ENCODE measurements around the gene KDF1.
"Not testable (repeated sequence)": the region's sequence is repeated elsewhere in the genome, so short reads cannot be mapped to it uniquely, and the experiment has no call there.

Gene KDF1

DNA sequence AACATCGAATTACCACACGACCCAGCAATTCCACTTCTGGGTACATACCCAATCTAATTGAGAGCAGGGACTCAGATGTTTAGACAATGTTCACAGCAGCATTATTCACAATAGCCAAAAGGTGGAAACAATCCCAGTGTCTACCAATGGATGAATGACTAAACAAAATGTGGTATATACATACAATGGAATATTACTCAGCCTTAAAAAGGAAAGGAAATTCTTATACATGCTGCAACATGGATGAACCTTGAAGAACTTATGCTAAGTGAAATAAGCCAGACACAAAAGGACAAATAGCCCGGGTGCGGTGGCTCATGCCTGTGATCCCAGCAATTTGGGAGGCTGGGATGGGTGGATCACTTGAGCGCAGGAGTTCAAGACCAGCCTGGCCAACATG is 6.9 kb downstream of the KDF1 start:
- no peak for DNase-seq

DNA sequence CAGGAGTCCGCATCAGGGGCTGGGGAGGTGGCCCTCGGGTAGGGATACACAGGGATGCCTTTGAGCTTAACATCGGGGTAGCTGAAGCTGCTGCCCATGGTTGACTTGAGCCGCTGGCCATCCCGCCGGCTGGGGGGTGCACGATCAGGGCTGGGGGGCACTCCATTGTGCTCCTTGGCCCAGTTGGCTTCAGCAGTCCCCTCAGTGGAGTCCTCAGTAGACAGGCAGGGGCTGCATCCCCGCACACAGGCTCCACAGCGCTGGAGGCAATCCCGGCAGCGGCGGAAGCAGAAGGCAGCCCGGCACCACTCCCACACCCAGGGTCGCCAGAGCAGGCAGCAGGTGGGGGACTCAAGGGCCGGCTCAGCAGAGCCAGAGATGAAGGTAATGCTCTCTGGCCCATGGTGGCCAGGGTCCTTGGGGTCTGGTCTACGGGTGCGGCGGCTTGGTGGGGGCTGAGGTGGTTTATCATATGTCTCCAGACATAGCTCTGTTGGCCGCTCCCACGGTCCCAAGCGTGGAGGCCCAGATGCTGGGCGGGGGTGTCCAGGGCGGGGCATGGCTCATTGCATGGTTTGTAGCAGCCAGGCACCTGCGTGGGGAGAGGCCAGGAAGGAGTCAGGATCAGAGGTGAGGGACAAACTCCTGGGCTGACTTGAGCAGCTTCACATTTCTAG is 8.3 kb downstream of the KDF1 start:
- DNase-seq: no peak

DNA sequence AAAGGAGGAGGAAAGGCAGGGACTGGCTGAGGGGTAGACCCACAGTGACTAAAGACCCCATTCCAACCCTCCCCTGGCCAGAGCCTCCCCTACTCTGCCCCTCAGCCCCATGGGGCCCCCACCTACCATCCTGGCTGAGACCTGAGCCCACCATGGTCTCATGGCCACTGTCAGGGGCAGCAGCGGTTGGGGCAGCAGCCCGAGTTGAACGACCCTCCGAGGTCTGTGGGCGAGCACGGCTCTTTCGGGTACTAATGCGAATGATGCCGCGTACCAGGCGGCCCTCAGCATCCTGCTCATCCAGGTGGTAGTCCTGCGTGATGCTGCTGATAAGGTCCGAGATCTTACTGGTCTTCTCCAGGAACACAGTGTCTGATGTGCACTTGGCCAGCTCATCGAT is 9.1 kb downstream of the KDF1 start:
- DNase-seq: no peak

DNA sequence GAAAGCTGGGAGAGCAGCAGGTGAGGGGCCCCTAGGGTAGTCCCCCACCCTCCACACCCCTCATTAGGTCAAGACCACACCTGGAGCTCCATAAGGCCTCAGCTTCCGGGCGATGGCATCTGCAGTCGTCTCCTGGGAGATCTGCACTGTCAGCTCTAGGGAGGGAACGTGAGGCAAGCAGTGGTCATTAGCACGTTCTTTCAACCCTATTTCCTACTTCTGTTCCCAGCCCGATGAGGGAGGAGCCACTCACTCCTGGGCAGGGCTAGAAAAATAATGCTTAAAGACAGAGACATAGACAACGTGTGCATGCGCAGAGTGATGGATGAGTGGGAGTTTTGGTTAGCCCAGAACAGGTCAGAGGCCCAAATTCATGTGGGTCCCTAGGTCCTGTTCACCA is 9.7 kb downstream of the KDF1 start:
- no peak for DNase-seq

DNA sequence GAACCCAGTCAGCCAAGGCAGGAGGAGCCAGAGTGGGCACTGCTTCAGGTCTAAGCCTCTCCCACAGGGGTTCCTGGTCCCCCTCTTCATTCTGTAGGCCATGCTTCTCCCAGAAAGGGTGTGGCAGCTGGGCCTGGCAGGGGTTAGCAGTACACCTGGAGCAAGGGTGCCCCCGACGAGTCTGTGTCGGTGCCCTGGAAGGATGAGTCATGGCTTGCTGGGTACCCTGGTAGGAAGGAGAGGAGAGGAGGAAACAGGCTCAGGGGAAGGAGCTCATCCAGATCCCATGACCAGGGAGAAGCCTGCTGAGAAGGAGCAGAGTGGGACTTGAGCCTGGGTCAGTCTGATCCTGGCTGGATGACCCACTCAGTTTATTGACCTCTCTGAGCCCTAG is 10.3 kb downstream of the KDF1 start:
- DNase-seq: no peak

DNA sequence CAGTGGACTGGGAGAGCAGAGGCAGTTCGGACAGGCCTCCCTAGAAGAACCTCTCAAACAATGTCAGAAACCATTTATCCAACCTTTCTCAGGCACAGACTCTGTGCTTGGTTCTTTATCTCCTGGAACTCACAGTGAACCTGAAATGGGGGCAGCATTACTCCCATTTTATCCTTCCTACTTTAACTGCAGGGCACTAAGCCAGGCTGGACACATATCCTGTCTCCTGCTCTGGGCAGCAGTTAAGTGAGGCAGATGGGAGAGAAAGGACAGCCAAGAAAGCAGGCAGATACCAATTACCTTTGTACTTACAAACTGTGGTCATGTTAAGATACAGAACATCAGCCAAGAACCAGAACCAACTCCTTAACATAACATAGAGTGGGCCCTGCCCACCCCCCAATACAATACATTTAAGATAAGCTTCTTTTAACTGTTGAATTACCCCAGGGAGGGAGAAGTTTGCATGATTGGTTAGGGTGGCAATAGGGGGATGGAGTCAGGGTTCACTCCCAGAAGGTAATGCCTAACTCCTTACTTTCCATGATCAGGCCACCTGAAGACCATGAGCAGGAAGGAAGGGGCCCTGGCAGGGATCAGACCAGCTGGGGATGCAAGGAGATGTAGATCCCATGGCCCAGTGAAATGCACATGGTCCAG is 10.9 kb downstream of the KDF1 start:
- no peak for DNase-seq

DNA sequence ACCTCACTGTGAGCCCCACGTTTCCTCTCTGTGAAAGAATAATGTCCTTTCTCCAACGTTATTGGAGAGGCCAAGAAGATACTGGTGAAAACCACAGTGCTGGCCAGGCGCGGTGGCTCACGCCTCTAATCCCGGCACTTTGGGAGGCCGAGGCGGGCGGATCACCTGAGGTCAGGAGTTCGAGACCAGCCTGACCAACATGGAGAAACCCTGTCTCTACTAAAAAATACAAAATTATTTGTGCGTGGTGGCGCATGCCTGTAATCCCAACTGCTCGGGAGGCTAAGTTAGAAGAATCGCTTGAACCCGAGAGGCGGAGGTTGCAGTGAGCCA is 11.6 kb downstream of the KDF1 start:
- not testable (repeated sequence) for DNase-seq

DNA sequence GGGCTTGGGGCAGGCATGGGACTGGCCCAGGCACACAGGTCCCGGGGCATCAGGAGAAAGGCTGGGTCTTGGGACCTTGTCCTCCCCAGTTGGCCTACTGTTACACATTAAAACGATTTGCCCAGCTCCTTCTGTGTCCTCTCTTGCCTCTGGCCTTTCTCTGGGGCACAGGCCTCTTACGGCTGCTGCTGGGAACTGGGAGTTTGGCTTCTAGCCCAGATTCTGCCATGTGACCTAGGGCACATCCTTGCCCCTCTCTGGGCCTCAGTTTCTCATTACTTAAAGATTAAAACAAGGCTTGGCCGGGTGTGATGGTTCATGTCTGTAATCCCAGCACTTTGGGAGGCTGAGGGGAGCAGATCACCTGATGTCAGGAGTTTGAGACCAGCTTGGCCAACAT is 14.0 kb downstream of the KDF1 start:
- DNase-seq: no peak

DNA sequence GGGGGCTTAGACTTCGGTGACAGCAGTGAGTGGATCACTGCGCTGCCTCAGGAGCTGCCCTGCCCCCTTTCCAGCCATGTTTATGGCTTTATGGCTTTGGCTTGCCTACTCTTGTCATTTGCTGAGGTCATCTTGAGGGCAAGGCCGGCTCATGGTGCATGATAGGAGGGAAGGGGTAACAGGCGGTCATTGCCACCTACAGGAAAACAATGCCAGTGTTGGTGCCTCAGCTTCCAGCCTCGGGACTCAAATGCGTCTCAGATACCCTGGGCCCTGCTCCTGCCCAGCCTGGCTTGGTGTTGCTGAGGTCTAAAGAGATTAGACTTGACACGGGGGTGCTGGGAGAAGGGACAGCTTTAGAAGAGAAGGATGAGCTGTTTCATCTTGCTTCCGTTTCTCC is 14.5 kb downstream of the KDF1 start:
- no peak for DNase-seq

DNA sequence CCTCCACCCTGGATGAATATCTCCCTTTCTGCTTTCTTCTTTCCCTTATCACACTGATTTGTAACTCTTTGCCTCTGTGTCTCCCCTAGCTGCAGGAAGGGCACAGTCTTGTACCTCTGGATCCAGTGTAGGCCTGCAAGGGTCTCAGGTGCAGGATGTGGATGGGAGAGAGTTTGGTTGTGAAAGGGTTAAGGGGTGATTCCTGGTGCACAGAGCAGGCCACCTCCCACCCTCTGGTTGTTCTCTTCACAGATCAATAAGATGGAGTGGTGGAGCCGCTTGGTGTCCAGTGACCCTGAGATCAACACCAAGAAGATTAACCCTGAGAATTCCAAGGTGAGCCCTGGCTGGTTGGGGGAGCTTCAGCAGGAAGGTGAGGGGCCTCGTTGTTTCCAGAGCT is 15.1 kb downstream of the KDF1 start:
- no peak for DNase-seq

DNA sequence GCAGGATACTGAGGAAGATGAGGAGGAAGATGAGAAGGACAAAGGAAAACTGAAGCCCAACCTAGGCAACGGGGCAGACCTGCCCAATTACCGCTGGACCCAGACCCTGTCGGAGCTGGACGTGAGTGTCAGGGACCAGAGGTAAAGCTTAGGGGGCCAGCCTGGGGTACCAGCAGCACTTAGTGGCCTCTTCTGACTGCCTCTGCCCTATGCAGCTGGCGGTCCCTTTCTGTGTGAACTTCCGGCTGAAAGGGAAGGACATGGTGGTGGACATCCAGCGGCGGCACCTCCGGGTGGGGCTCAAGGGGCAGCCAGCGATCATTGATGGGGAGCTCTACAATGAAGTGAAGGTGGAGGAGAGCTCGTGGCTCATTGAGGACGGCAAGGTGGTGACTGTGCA is 17.6 kb downstream of the KDF1 start:
- no peak for DNase-seq

DNA sequence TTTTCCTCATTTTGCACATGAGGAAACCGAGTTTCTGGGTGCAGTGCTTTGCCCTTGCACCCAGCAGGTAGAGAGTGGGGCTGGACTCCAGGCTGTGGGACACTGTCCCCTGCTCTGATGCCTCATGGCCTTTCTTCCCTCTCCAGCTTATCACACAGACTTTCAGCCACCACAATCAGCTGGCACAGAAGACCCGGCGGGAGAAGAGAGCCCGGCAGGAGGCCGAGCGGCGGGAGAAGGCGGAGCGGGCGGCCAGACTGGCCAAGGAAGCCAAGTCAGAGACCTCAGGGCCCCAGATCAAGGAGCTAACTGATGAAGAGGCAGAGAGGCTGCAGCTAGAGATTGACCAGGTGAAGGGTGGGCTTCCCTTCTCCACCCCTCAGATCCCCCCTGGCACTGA is 19.0 kb downstream of the KDF1 start:
- no peak for DNase-seq

DNA sequence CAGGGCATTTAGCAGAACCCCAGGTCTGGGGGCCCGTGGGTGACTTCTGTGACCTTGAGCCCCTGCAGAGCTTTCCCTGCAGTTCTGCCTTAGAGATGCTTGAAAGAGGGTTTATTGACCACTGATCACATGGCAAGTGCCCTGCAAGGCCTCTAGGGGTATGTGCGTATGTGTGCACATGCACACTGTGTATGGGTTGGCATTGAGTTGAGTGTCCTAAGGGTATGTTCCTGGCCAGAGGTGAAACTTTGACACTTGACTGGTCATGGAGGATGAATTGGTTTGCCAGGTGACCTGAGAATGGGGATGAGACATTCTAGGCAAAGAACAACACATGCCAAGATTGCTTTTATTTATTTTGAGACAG is 21.6 kb downstream of the KDF1 start:
- no peak for DNase-seq

DNA sequence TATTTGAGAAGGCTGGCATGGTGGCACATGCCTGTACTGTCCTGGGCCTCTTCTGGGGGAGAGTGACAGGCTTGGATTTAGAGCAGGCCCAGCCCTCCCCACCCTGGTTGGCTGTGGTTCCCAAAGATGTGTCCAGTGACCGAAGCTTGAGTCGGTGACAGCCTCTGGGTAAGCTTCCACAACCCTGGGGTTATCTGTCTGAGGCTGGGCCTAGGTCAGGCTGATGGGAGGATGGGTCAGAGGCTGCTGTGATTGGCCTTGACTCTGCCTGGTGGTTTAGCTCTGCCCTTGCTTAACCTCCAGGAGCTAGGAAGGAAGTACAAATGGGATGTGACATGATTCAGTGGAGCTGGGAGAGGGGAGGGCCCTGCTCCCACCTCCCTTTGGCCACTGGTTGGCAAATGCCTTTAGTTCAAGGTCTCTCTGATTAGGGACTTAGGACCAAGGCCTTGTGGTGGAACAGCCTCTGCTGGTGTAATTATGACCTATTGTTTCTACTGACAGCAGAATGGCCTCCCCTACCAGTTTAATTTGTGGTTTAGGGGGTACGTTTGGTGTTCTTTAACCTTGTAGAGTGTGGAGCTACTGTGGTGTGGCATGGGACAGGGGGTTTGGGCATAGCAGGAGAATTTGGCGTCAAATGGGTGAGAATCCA is 22.1 kb downstream of the KDF1 start:
- no peak for DNase-seq

DNA sequence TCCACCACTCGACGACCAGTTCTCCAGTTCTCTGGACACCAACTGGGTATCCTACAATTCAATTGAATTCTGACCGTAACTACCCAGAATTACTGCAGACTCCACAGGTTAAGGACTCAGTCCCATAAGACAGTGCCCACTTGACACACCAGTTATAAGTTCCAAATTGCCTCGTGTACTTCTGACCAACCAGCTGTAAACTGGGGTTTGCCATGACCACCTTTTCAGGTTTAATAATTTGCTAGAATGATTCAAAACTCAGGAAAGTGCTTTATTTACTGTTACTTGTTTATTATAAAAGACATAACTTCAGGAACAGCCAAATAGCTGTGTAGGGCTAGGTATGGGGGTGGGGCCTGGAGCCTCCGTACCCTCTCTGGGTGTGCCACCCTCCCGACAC is 23.4 kb downstream of the KDF1 start:
- DNase-seq: no peak

DNA sequence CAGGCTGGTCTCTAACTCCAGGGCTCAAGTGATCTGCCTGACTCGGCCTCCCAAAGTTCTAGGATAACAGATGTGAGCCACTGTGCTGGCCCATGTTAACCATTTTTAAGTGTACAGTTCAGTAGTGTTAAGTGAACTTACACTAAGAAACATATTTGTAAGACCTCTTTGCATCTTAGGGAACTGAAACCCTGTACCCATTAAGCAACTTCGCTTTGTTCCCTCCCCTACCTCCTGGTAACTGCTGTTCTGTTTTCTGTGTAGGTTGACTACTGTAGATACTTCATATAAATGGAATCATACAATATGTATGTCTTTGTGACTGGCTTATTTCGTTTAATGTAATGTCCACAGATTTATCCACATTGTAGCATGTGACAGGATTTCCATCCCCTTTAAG is 27.7 kb downstream of the KDF1 start:
- no peak for DNase-seq

DNA sequence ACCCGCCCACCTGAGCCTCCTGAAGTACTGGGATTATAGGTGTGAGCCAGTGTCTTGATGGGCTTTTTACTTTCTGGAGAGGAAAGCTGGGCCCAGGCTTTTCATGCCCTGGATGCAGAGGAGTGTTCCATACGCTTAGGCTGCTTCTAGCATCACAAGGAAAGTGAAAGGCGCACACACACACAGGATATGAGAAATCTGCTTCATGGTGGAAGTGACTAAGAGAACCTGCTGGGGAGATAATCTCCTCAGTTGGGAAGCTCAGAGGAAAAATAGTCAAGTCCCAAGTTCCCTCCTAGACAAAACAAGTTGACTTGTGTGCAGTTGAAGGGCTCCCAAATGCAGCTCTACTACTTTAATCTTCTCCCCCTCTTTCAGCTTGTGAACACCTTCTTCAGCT is 36.6 kb downstream of the KDF1 start:
- no peak for DNase-seq

DNA sequence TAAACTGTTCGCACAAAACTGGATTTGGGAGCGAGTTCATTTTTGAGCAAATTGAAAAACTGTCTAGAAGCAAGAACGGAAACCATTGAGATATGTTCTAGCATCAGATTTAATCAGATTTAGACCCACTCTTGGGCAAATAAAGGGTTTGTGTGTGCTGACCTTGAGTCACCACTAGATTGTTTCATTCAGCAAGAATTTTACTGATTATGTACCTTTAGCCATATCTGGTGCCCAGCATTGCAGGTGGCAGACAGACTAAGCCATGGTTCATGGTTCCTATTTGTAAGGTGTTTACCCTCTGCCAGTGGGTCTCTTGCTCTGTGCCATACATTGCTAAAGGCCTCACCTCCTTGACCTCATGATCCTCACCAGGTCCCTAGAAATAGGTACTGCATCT is 37.4 kb downstream of the KDF1 start:
- DNase-seq: no peak

DNA sequence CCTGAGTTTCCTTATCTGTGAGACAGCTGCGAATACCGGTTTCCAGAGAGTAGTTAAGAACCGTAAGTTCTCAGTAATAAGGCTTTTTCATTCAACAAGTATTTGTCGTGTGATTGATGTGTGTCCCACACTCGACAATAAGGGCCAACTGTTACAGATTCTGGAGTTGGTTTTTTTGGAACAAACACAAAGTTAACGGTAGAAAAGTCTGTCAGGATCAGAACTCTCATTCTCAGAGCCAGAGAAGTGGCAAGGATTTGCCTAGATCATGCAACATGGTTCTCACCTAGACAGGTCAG is 37.9 kb downstream of the KDF1 start:
- DNase-seq: no peak

DNA sequence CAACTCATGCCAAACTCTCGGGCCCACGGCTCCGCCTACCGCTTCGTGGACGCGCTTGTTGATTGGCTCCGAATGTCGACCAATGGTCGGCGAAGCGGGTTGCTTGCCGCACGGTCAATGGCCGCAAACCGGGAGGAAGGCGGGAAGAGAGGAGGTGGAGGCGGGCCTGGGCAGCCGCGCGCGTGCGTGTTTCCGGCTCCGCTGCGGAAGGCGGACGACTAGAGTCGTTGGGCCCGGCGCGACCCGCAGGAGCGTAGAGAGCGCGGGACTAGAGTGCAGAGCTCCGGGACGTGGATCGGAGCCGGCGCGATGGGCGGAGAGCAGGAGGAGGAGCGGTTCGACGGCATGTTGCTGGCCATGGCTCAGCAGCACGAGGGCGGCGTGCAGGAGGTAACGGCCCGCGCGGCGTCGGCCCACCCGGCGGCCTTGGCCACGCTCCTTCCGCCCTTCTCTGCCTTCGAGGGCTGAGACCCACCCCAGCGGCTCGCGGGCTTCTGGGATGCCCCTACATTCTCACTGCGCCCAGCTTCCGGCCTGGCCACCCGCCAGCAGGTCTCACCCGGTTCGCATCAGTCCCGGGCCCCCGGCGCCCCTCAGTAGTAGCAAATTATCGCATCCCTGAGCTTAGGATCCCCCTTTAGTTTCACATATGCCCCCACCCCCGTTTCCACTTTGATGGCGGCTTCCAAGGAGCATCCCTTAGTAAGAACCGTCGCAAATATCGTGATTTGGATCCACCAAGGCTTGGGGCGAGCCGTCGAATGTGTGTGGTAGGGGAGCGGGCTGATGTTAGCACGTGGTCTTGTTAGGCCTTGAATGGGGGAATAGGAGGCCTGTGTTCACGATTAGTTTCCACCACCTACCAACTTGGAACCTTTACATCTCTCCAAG is 38.5 kb downstream of the KDF1 start, which contains the start of gene NUDC:
NUDC (plus strand) TSS at position 204 of the 891 bp plus-strand sequence; CDS start at position 310, 106 bp downstream.
- DNase-seq: peak; percentile 90

DNA sequence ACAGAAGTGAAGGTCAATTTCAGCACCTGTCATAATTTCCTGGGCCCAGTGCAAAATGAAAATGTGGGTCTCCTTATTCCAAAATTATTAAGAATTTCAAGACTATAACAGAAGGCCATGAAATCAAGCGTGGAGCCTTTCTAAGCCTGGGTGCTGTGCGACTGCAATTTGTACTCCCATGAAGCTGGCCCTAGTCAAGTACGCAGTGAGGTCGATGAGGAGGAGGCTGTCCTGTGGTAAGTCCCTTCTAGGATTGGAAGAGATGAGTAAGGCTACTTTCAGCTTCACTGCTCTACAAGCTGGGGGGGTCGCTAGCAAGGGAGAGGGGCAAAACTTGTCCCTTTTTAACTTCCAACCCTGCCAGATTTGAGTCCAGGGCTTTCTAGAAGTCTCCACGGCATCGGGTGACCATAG is 39.1 kb downstream of the KDF1 start:
- DNase-seq: no peak

DNA sequence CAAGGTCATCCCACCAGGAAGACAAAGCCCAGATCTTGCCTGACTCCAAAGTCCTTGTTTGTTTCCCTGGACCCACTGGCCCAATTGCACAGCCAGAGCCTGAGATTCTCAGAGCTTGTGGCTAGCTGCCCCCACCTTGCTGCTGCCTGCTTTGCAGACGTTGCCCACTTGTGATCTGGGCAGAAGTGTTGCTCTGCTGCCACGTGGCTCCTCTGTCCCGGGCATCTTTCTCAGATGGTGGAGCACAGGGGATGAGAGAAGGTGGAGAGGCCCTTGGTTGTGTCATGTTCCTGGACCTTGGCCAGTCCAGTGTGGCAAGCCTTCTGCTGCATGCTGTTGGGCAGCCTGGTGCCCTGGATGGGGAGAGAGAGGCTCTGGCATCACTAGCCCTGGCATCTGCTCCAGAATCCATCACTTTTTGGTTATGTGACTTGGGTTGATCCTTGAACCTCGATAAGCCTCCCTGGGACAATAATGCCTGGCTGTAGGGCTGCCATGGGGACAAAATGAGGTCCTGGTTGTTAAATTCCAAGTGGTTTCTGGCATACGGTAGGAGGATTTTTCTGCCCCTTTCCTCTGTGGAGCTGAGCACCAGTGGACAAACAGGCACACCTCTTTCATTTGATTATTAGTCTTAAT is 44.9 kb downstream of the KDF1 start:
- DNase-seq: no peak

Data from T-helper 9 cell (primary cell).